Activated effector memory CD4-positive, alpha-beta T cell treated with anti-CD3 and anti-CD28 coated beads, Interleukin-2, amount 50 U/mL, for 16 hours (primary cell): ENCODE results near the gene INAVA.
A peak's percentile ranks its signal among the peaks of the same experiment; 100 is the strongest.
"Not testable (repeated sequence)": the region's sequence is repeated elsewhere in the genome, so short reads cannot be mapped to it uniquely, and the experiment has no call there.

Experiments used
- DNase-seq: peaks from one replicate; pipeline ENCODE4 v3.0.0-alpha.2; 2020

INAVA gene

DNA sequence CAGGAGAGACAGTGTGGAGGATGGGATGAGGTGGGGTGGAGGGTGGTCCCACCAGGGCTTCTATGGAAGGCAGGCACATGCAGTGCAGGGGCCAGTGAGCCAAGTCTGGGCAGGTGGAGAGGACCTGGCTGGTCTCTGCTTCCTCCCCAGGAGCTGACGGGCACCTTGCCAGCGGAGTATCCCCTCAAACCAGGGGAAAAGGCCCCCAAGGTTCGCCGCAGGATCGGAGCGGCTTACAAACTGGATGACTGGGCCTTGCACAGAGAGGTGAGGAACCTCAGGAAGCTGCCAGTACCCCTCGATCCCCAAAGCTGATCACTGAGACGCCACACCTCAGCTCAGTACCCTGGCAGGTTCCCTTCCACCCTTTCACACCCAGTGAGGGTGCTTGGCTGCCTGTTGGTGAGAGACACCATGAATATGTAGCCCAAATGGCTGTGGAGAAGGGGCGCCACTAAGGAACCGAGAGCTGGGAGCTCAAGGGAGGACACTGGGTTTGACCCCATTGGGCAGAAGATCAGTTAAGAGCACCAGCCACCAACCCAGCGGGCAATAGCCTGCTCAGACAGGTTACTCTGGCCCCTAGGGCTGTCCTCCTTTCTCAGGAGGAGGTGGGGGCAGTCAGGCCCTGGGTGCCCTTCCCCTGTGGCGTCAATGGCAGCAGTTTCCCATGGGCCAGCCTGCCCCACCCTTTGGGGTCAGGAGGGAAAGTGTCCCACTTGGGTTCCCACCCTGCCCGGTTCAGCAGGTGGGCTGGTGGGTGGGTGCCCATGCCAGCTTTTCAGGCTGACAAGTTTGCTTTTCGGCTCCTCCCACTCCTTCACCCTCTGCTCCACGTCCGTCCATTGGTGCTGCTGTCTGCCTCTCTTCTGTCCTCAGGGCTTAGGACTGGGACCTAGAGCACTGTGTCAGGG is 5.5 kb downstream of the INAVA start:
- peak; percentile 56 for DNase-seq

DNA sequence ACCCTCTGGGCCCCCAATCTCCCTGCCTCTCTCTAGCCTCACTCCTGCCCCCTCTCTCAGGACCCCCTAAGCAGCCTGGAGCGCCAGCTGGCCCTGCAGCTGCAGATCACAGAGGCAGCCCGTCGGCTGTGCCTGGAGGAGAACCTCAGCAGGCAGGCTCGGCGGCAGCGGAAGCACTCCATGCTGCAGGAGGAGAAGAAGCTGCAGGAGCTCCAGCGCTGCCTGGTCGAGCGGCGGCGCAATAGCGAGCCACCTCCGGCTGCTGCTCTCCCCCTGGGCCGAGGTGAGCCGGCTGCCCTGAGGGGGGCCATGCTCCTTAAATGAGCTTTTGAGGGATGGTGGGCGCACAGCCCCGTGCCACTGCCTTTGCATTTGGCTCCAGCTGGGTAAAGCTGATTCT is 6.2 kb downstream of the INAVA start:
- peak; percentile 55 for DNase-seq

DNA sequence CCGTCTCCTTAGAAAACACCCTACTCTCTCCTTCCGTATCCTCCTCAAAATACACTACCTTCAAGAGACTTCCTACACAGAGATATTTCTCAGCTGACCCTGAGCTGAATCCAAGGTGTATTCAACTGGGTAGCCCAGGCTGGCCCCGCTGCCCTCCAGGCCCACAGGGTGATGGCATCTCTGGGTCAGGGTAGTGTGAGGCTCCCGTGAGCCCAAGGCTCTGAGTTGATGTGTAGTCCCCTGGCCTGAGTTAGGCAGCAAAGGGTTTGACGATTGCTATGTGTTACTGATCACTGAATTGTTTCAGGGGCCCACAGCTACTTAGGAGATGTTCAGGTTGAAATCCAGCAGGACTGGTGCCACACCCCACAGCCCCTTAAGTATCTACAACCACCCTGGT is 6.7 kb downstream of the INAVA start:
- peak; percentile 58 for DNase-seq

DNA sequence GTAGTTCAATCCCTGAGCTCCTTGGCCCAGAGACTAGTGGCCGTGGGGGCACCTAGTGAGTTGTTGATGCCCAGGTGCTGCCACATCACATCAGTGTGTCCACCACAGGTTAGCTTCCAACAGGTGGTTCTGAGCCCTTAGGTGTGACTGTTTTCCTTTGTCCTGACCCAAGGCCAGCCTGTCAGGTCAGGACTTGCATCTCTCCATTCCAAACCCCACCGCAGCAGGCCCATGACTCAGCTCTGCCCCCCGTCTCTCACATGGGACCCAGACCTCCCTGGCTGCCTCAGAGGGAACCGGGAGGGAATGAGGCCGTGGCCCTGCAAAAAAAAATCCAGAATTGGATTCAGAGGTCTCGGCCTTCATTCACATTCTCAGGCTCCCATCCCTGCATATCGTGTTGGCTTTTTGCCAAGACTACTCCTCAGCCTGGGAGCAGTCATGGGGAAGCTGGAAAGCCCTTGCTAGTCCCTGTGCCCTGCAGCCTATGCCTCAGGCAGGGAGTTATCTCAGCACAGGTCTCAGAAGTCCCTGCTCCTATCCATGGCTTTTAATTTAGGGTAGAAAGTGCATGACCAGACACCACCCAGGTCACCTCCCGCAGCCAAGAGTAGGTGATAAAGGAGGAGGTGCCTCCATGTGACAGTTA is 7.2 kb downstream of the INAVA start:
- DNase-seq, result peak; percentile 46

GRCh38 chr1:200903793-200904192 is 9.1 kb downstream of the INAVA start:
- no peak for DNase-seq

- DNase-seq, result no peak
Measured at GRCh38 chr1:200904772-200905171, 10.1 kb downstream of the INAVA start.

- no peak for DNase-seq
Measured at GRCh38 chr1:200905411-200906052, 10.8 kb downstream of the INAVA start.

GRCh38 chr1:200906491-200906890 is 11.8 kb downstream of the INAVA start:
- no peak for DNase-seq

DNA sequence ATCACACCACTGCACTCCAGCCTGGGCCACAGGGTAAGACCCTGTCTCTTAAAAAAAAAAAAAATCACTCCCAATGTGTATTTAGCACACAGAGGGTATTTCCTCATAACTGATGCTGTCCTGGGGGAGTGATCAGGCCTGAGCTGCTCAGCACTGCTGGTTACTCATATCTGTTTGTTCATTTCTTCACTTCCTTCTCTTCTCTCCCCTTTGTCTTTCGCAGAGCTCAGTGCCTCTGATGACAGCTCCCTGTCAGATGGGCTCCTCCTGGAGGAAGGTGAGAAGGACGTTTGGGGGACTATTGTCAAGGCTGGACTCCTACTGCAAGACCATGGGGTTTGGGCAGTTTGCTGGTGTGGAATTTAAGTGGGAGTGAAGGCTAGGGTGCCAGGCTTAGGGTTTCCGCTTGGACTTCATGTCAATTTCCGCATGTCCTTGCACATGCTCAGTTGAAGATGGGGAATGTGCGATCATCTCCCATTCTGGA is 13.0 kb downstream of the INAVA start:
- no peak for DNase-seq

DNA sequence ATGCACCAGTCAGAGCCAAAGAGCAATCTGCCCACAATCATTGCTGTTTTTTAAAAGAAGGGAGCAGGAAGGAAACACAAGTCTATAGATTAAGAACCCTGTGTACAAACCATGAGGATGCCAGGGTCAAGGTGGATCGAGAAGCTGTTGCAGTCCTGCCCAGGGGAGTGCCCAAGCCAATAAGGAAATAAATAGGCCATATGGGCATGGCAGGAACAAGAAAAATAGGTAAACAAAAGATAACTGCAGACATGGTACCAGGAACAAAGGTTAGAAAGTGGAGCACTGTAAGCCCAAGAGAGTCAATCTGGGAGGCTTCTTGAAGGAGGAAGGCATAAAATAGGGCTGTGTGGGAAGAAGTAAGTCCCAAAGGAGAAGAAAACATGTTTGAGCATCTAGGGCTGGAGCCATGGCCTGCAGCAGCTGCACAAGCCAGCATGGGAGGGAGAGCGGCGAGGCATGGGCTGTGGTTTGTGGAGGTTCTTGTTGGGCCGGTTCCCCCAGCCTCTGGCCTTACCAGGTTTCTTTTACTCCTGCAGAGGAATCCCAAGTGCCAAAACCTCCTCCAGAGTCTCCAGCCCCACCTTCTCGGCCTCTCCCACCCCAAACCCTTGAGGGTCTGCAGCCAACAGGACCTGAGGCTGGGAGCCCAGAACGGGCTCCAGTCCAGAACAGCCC is 13.6 kb downstream of the INAVA start:
- no peak for DNase-seq

GRCh38 chr1:200909071-200909470 is 14.4 kb downstream of the INAVA start:
- no peak for DNase-seq

GRCh38 chr1:200909757-200910239 is 15.1 kb downstream of the INAVA start:
- no peak for DNase-seq

DNA sequence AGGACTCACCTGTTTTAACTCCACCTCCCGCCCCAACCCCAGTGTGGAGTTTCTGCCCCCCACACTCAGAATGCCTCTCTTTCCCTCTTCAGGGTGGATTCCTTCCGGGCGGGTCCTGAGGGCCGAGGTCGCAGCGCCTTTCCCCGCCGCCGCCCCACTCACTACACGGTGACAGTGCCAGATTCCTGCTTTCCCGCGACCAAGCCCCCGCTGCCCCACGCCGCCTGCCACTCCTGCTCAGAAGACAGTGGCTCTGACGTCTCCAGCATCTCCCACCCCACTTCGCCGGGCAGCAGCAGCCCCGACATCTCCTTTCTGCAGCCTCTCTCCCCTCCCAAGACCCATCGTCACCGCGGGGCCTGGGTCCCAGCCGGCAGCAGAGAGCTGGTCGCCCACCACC is 16.7 kb downstream of the INAVA start:
- no peak for DNase-seq

- DNase-seq, result not testable (repeated sequence)
Measured at GRCh38 chr1:200911936-200912335, 17.2 kb downstream of the INAVA start.

GRCh38 chr1:200912737-200913407 is 18.2 kb downstream of the INAVA start:
- no peak for DNase-seq

- DNase-seq, result peak; percentile 50
Measured at GRCh38 chr1:200916152-200916551, 21.5 kb downstream of the INAVA start.

GRCh38 chr1:200916681-200917080 is 22.0 kb downstream of the INAVA start:
- peak; percentile 52 for DNase-seq

DNA sequence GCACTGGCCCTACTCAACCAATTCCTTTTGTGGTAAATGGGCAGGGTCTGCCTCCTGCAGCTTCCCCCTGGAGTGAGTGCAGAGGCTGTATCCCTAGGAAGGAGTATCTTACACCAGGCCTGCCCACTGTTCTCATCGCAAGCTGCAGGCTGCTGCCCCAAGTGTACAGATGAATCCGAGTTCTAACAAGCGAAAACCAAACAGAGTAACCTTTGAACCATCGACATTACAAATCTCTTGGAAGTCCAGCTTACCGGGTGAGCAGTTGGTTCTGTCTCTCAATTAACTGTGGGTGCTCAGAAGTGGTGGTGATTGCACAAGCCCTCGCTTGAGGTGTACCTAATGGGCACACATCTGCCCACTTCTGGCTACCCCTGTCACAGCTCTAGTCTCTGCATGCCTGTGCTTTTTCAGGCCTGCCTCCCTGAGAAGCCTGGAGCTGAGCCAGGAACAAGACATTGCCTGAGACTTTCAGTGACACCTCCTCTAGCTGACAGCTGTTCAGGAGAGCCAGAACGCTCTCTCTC is 22.7 kb downstream of the INAVA start:
- DNase-seq, result peak; percentile 41

GRCh38 chr1:200918006-200918405 is 23.3 kb downstream of the INAVA start:
- peak; percentile 2 for DNase-seq

- DNase-seq, result no peak
Measured at GRCh38 chr1:200919386-200919785, 24.7 kb downstream of the INAVA start.

DNA sequence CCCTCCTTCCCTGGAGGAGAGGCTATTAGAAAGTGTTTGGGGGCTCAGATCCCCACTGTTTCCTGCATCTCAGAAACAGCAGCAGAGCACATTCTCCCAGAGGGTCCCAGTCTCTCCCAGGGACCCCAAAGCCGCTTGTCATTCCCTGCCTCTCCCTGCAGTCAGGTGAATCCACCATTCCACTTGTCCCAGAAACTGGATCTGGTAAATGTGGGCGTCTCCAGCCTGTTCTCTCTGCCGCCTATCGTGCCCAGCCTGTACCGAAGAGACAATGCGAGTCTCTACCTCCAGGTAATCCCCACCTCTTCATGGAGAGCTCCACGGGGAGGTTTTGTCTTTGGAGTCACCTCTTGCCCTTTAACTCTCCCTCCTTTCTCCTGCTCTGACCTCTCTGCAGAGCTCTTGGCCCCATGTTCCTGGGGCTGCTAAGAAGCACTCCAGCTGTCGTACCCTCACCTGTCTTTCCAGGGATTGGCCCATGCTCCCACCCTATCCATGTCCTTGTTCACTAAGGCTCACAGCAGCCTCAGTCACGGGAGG is 26.9 kb downstream of the INAVA start:
- peak; percentile 27 for DNase-seq

- DNase-seq, result peak; percentile 6
Measured at GRCh38 chr1:200922406-200922805, 27.7 kb downstream of the INAVA start.
